K562 (cell line): Measurements from ENCODE around the gene CLCN4. TPM values are rescaled to one million over a fixed set of nuclear protein-coding genes. Genes with fewer than 3 reads are reported as not detected.

ENCODE experiments used
- ARID1B ChIP-seq: fragments of 450-650 bp; IDR thresholded peaks from 2 replicates; pipeline ENCODE4 v1.6.1; 2016; ENCODE audit warnings: antibody characterized with exemption, mild to moderate bottlenecking, inconsistent platforms
- ARID2 ChIP-seq: fragments of 450-650 bp; IDR thresholded peaks from 2 replicates; pipeline ENCODE4 v1.6.1; 2017; ENCODE audit warnings: antibody characterized with exemption, mild to moderate bottlenecking
- CBFB ChIP-seq: sonication (generic); formaldehyde crosslinking; IDR thresholded peaks from 2 replicates; pipeline ENCODE4 v1.4.0; 2020; ENCODE audit warnings: mild to moderate bottlenecking, missing genetic modification reagents
- CCAR2 ChIP-seq: fragments of 200-400 bp; formaldehyde crosslinking; IDR thresholded peaks from 2 replicates; pipeline ENCODE4 v1.6.1; 2017; ENCODE audit warnings: mild to moderate bottlenecking, low read depth, low read length
- CHD2 ChIP-seq: IDR thresholded peaks from 2 replicates; pipeline ENCODE4 v1.6.1; 2011; ENCODE audit warnings: low read depth, low read length
- CREM ChIP-seq: IDR thresholded peaks from 2 replicates; pipeline ENCODE4 v1.6.1; 2014; ENCODE audit warnings: antibody characterized with exemption, low read depth
- DPF2 ChIP-seq: fragments of 450-650 bp; IDR thresholded peaks from 2 replicates; pipeline ENCODE4 v1.6.1; 2016
- HEY1 ChIP-seq: fragments of 250-450 bp; sonication (Bioruptor Pico); IDR thresholded peaks from 2 replicates; pipeline ENCODE4 v1.5.0; 2020; ENCODE audit warnings: mild to moderate bottlenecking, moderate library complexity, borderline replicate concordance
- HLTF ChIP-seq: fragments of 450-650 bp; IDR thresholded peaks from 2 replicates; pipeline ENCODE4 v1.6.1; 2016
- NFE2 ChIP-seq: IDR thresholded peaks from 2 replicates; pipeline ENCODE4 v1.6.1; 2014; ENCODE audit warnings: antibody characterized with exemption, low read depth
- NFRKB ChIP-seq: fragments of 450-650 bp; IDR thresholded peaks from 2 replicates; pipeline ENCODE4 v1.6.1; 2016; ENCODE audit warnings: low read depth
- NR2C2 ChIP-seq, 2 experiments: fragments of 200-800 bp in 1 of 2; sonication (Bioruptor generic) in 1 of 2; sonication (generic) in 1 of 2; formaldehyde crosslinking in 1 of 2; IDR thresholded peaks; 2 replicates each; pipeline versions ENCODE4 v1.6.1 to v1.8.0; 2016 to 2022; ENCODE audit warnings: mild to moderate bottlenecking in 1 of 2, missing compliant biosample characterization in 1 of 2, missing genetic modification characterization in 1 of 2, missing genetic modification reagents in 1 of 2
- SMARCA5 ChIP-seq: fragments of 450-650 bp; IDR thresholded peaks from 2 replicates; pipeline ENCODE4 v1.6.1; 2016
- SP2 ChIP-seq: IDR thresholded peaks from 2 replicates; pipeline ENCODE4 v1.6.1; 2011; ENCODE audit warnings: mild to moderate bottlenecking, low read depth, low read length, moderate library complexity; ENCODE audit not compliant: poor library complexity, severe bottlenecking; ENCODE audit errors: extremely low read depth
- SRF ChIP-seq, 2 experiments: fragments of 250-450, 450-650 bp in 1 of 2; sonication (Bioruptor Pico) in 1 of 2; sonication (generic) in 1 of 2; formaldehyde crosslinking; IDR thresholded peaks; 2 replicates each; pipeline versions ENCODE4 v1.5.0 to v1.5.1; 2020 to 2022; ENCODE audit warnings: mild to moderate bottlenecking in 1 of 2, missing genetic modification reagents in 1 of 2
- TCF7L2 ChIP-seq: fragments of 150-350 bp; IDR thresholded peaks from 2 replicates; pipeline ENCODE4 v1.6.1; 2016; ENCODE audit warnings: low read depth, mild to moderate bottlenecking, low read length, moderate library complexity
- ZNF217 ChIP-seq: sonication (generic); formaldehyde crosslinking; IDR thresholded peaks from 2 replicates; pipeline ENCODE4 v1.8.0; 2022; ENCODE audit warnings: mild to moderate bottlenecking, missing genetic modification reagents
- ZNF57 ChIP-seq: fragments of 450-650 bp; formaldehyde crosslinking; IDR thresholded peaks from 2 replicates; pipeline ENCODE4 v1.4.0; 2020; ENCODE audit warnings: mild to moderate bottlenecking, moderate library complexity
- ZNF764 ChIP-seq: fragments of 250-450 bp; sonication (Bioruptor Pico); IDR thresholded peaks from 2 replicates; pipeline ENCODE4 v1.4.0; 2020; ENCODE audit warnings: low read depth, mild to moderate bottlenecking, moderate library complexity
- ZNF780A ChIP-seq: fragments of 250-450 bp; sonication (Bioruptor Pico); IDR thresholded peaks from 2 replicates; pipeline ENCODE4 v1.5.0; 2021; ENCODE audit warnings: mild to moderate bottlenecking
- polyA plus RNA-seq, 8 experiments: library from polyadenylated mRNA; depleted of rRNA in 4 of 8; stranded (reverse) in 5 of 8; unstranded in 3 of 8; fragments of >200 nt; fragmentation: Nextera tagmentation in 2 of 8; fragmentation: Illumina TruSeq in 1 of 8; extraction: Ambion mirVana in 2 of 8; extraction: Trizol in 1 of 8; gene quantifications; 2 replicates each; pipeline versions ENCODE4 v1.2.1 to v1.2.3, GENCODE V29; 2011 to 2014; ENCODE audit warnings: inconsistent platforms in 1 of 8, missing spikeins in 1 of 8
- total RNA-seq, 7 experiments: library from RNA; depleted of rRNA in 6 of 7; stranded (reverse); fragments of >200 nt in 6 of 7; fragmentation: Illumina TruSeq in 2 of 7; extraction: Trizol in 2 of 7; gene quantifications; 2 replicates each; pipeline versions ENCODE4 v1.2.1 to v1.2.3, GENCODE V29; 2011 to 2021; ENCODE audit warnings: low replicate concordance in 1 of 7
- TF ChIP-seq, protein P1 (sequence below): fragments of 250-450 bp; sonication (Bioruptor Pico); IDR thresholded peaks from 2 replicates; pipeline ENCODE4 v1.8.0; 2022; ENCODE audit warnings: inconsistent platforms, mild to moderate bottlenecking, moderate library complexity, borderline replicate concordance
- TF ChIP-seq, protein P2 (sequence below): fragments of 450-650 bp; IDR thresholded peaks from 2 replicates; pipeline ENCODE4 v1.6.1; 2016
- TF ChIP-seq, protein P3 (sequence below): fragments of 450-650 bp; IDR thresholded peaks from 2 replicates; pipeline ENCODE4 v1.6.1; 2018; ENCODE audit warnings: mild to moderate bottlenecking, low read depth; ENCODE audit not compliant: partially characterized antibody
- TF ChIP-seq, protein P4 (sequence below): fragments of 450-650 bp; IDR thresholded peaks from 2 replicates; pipeline ENCODE4 v1.6.1; 2017; ENCODE audit warnings: antibody characterized with exemption

CLCN4 gene
- total and polyA plus RNA-seq, 9 of the 15 experiments (the other 6 are each of a cell fraction or from before 2014, with no cell fraction given): 0.03 to 0.24 (median 0.10) TPM; not detected in 1

DNA sequence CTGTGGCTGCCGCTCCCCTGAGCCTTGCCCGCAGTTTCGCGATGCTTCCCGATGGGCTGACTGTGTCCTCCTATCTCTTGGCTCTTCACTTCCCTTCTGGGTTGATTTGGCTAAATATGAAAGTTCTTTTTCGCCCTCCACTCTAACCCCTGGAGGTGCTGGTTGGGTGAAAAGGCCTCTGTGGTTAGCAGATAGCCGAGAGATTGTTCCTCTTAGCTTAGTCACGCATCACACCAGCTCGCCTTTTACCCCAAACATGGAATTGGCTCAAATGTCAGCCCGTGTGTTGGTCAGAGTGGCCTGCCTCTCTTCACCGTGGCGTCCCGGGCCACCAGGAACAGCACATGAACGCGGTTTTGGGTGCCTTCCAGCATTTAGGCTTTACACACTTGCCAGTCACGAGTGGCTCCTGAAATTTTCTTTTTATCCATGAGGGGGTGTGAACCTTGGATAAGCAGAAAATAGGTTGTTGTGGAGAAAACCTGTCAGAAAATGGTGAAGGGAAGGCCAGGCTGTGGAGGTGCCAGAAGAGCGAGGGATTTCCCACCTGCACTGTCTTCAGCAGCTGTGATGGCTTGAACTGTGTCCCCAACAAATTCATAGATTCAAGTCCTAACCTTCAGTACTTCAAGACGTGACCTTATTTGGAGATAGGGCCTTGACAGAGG lies 8.9 kb downstream of the CLCN4 start (continued):
- TF ChIP-seq NFRKB (peak; percentile 53; the same call in 1 of the 2 replicates), NFE2 (peak; percentile 75), HEY1 (CRISPR knock-in tag) (no peak), CBFB (CRISPR knock-in tag) (0 out of 2 replicates have a peak, but pooled peaks have one; percentile 43), NR2C2 (CRISPR knock-in tag; IDR thresholded peaks at IDR 0.05) (no peak), NR2C2 (tag; IDR thresholded peaks at IDR 0.05) (peak; percentile 58; the same call in 1 of the 2 replicates), SP2 (no peak), ZNF57 (no peak), CCAR2 (no peak), ZNF764 (CRISPR knock-in tag) (no peak), SRF (CRISPR knock-in tag; IDR thresholded peaks at IDR 0.05) (peak in 1 of 2 experiments; percentile 93; a peak in 2 of 4 replicates), ARID1B (peak; percentile 48), CREM (no peak), TCF7L2 (no peak), SMARCA5 (no peak), ZNF217 (CRISPR knock-in tag) (no peak), HLTF (no peak), ZNF780A (CRISPR knock-in tag) (no peak), CHD2 (no peak), DPF2 (peak; percentile 38; the same call in 1 of the 2 replicates), ARID2 (no peak)
- TF ChIP-seq, protein P1, sequence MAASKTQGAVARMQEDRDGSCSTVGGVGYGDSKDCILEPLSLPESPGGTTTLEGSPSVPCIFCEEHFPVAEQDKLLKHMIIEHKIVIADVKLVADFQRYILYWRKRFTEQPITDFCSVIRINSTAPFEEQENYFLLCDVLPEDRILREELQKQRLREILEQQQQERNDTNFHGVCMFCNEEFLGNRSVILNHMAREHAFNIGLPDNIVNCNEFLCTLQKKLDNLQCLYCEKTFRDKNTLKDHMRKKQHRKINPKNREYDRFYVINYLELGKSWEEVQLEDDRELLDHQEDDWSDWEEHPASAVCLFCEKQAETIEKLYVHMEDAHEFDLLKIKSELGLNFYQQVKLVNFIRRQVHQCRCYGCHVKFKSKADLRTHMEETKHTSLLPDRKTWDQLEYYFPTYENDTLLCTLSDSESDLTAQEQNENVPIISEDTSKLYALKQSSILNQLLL (CRISPR knock-in tag): no peak
- TF ChIP-seq, protein P2, sequence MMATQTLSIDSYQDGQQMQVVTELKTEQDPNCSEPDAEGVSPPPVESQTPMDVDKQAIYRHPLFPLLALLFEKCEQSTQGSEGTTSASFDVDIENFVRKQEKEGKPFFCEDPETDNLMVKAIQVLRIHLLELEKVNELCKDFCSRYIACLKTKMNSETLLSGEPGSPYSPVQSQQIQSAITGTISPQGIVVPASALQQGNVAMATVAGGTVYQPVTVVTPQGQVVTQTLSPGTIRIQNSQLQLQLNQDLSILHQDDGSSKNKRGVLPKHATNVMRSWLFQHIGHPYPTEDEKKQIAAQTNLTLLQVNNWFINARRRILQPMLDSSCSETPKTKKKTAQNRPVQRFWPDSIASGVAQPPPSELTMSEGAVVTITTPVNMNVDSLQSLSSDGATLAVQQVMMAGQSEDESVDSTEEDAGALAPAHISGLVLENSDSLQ: no peak
- TF ChIP-seq, protein P3, sequence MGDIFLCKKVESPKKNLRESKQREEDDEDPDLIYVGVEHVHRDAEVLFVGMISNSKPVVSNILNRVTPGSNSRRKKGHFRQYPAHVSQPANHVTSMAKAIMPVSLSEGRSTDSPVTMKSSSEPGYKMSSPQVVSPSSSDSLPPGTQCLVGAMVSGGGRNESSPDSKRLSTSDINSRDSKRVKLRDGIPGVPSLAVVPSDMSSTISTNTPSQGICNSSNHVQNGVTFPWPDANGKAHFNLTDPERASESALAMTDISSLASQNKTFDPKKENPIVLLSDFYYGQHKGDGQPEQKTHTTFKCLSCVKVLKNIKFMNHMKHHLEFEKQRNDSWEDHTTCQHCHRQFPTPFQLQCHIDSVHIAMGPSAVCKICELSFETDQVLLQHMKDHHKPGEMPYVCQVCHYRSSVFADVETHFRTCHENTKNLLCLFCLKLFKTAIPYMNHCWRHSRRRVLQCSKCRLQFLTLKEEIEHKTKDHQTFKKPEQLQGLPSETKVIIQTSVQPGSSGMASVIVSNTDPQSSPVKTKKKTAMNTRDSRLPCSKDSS: no peak
- TF ChIP-seq, protein P4, sequence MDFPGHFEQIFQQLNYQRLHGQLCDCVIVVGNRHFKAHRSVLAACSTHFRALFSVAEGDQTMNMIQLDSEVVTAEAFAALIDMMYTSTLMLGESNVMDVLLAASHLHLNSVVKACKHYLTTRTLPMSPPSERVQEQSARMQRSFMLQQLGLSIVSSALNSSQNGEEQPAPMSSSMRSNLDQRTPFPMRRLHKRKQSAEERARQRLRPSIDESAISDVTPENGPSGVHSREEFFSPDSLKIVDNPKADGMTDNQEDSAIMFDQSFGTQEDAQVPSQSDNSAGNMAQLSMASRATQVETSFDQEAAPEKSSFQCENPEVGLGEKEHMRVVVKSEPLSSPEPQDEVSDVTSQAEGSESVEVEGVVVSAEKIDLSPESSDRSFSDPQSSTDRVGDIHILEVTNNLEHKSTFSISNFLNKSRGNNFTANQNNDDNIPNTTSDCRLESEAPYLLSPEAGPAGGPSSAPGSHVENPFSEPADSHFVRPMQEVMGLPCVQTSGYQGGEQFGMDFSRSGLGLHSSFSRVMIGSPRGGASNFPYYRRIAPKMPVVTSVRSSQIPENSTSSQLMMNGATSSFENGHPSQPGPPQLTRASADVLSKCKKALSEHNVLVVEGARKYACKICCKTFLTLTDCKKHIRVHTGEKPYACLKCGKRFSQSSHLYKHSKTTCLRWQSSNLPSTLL: no peak
